WTC11 (cell line): ENCODE measurements around the gene HRH1. TPM values are rescaled to one million over a fixed set of nuclear protein-coding genes. Genes with fewer than 3 reads are reported as not detected.

ENCODE experiments used
- ATAC-seq: fragments of 200-7000 bp; cut with Tn5 transposase; 2 replicates; pipeline ENCODE4 v1.10.0; 2021; ENCODE audit warnings: mild to moderate bottlenecking, moderate library complexity
- CTCF ChIA-PET: fragments of 300-600 bp; sonication (Branson Sonifier 250); formaldehyde crosslinking; loops from one replicate; lab custom pipeline; 2021; ENCODE audit warnings: antibody characterized with exemption; lab: Charles Lee
- POLR2A ChIA-PET: fragments of 350-600 bp; sonication (Branson Sonifier 250); formaldehyde crosslinking; loops from one replicate; lab custom pipeline; 2021; ENCODE audit warnings: antibody characterized with exemption; lab: Charles Lee
- DNase-seq: peaks from one replicate; pipeline ENCODE4 v3.0.0; 2021; ENCODE audit warnings: low spot score
- H3K27ac Mint-ChIP-seq: 2 replicates; pipeline ENCODE4 v1.8.0; 2021; ENCODE audit warnings: mixed read lengths
- H3K27me3 Mint-ChIP-seq: 2 replicates; pipeline ENCODE4 v1.8.0; 2021; ENCODE audit warnings: low read depth, mild to moderate bottlenecking, moderate library complexity, mixed read lengths
- H3K36me3 Mint-ChIP-seq: 2 replicates; pipeline ENCODE4 v1.8.0; 2021; ENCODE audit warnings: mixed read lengths
- H3K4me1 Mint-ChIP-seq: 2 replicates; pipeline ENCODE4 v1.8.0; 2022; ENCODE audit warnings: mixed read lengths
- H3K4me3 Mint-ChIP-seq: 2 replicates; pipeline ENCODE4 v1.8.0; 2021; ENCODE audit warnings: mild to moderate bottlenecking, moderate library complexity, mixed read lengths
- H3K9me3 Mint-ChIP-seq: 2 replicates; pipeline ENCODE4 v1.8.0; 2021; ENCODE audit warnings: mixed read lengths
- CDX4 ChIP-seq: fragments of 250-450 bp; sonication (Bioruptor Pico); IDR thresholded peaks from 2 replicates; pipeline ENCODE4 v1.9.0; 2021; ENCODE audit warnings: moderate library complexity, mild to moderate bottlenecking, inconsistent platforms, borderline replicate concordance
- EMX1 ChIP-seq: fragments of 250-450 bp; sonication (Bioruptor Pico); IDR thresholded peaks from 2 replicates; pipeline ENCODE4 v1.8.0; 2021; ENCODE audit warnings: mild to moderate bottlenecking
- FOXJ3 ChIP-seq: sonication (generic); formaldehyde crosslinking; IDR thresholded peaks from 2 replicates; pipeline ENCODE4 v1.9.0; 2021; ENCODE audit warnings: missing genetic modification reagents, mild to moderate bottlenecking, borderline replicate concordance
- KAT7 ChIP-seq: sonication (generic); formaldehyde crosslinking; IDR thresholded peaks from 2 replicates; pipeline ENCODE4 v1.8.1; 2023; ENCODE audit warnings: missing genetic modification reagents, mild to moderate bottlenecking, borderline replicate concordance
- NR3C1 ChIP-seq: sonication (generic); formaldehyde crosslinking; conservative IDR thresholded peaks from 2 replicates; pipeline ENCODE4 v1.8.1; 2023; ENCODE audit warnings: low read depth, mild to moderate bottlenecking, missing genetic modification reagents
- PRRX2 ChIP-seq: fragments of 250-450 bp; sonication (Bioruptor Pico); IDR thresholded peaks from 2 replicates; pipeline ENCODE4 v1.8.0; 2021; ENCODE audit warnings: mild to moderate bottlenecking
- SMAD3 ChIP-seq: sonication (generic); formaldehyde crosslinking; IDR thresholded peaks from 2 replicates; pipeline ENCODE4 v1.8.0; 2022; ENCODE audit warnings: missing genetic modification reagents, mild to moderate bottlenecking, borderline replicate concordance
- ZBTB43 ChIP-seq: sonication (generic); formaldehyde crosslinking; IDR thresholded peaks from 2 replicates; pipeline ENCODE4 v1.8.1; 2023; ENCODE audit warnings: mild to moderate bottlenecking, missing genetic modification reagents
- ZMAT4 ChIP-seq: fragments of 250-450 bp; sonication (Bioruptor Pico); IDR thresholded peaks from 2 replicates; pipeline ENCODE4 v1.9.0; 2021; ENCODE audit warnings: mild to moderate bottlenecking
- ZNF138 ChIP-seq: sonication (generic); formaldehyde crosslinking; conservative IDR thresholded peaks from 2 replicates; pipeline ENCODE4 v1.8.1; 2022; ENCODE audit warnings: mild to moderate bottlenecking, moderate library complexity, missing genetic modification reagents
- ZNF532 ChIP-seq: fragments of 250-450 bp; sonication (Bioruptor Pico); IDR thresholded peaks from 2 replicates; pipeline ENCODE4 v1.9.0; 2021; ENCODE audit warnings: mild to moderate bottlenecking, borderline replicate concordance
- ZNF671 ChIP-seq: fragments of 250-450 bp; sonication (Bioruptor Pico); IDR thresholded peaks from 2 replicates; pipeline ENCODE4 v1.8.0; 2021; ENCODE audit warnings: mild to moderate bottlenecking
- total RNA-seq: library from RNA; stranded (reverse); gene quantifications from 3 replicates; pipeline ENCODE4 v1.2.3, GENCODE V29; 2021
- TF ChIP-seq, protein P1 (sequence below): sonication (generic); formaldehyde crosslinking; IDR thresholded peaks from 2 replicates; pipeline ENCODE4 v1.8.1; 2022; ENCODE audit warnings: low read depth, mild to moderate bottlenecking, moderate library complexity, missing genetic modification reagents, borderline replicate concordance
- TF ChIP-seq, protein P2 (sequence below): sonication (generic); formaldehyde crosslinking; IDR thresholded peaks from 2 replicates; pipeline ENCODE4 v1.8.0; 2022; ENCODE audit warnings: mild to moderate bottlenecking, missing genetic modification reagents
- TF ChIP-seq, protein P3 (sequence below): sonication (generic); formaldehyde crosslinking; IDR thresholded peaks from 2 replicates; pipeline ENCODE4 v1.8.1; 2023; ENCODE audit warnings: mild to moderate bottlenecking, moderate library complexity, missing genetic modification reagents
- TF ChIP-seq, protein P4 (sequence below): sonication (generic); formaldehyde crosslinking; IDR thresholded peaks from 2 replicates; pipeline ENCODE4 v1.8.1; 2022; ENCODE audit warnings: mild to moderate bottlenecking, moderate library complexity, missing genetic modification reagents

The HRH1 gene
- total RNA-seq, 1 experiment from 2014 or later = not detected

DNA sequence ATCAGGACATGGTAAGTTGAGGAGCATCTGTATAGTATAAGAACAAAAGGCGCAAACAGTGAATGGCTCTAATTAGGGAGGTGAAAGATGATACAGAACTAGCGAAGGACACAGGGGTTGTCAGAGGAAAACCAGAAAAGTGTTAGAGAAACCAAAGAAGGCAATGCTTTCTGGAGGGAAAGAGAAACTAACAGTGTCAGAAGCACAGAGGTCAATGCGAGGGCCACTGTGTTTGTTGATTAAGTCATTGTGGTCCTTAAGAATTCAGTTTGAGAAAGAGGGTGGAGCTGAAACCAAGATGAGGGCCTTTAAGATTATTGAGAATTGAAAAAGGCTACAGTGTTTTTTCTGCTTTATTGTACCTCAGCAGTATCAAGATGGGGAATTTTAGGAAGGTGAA lies 146.7 kb downstream of the HRH1 start:
- H3K27ac Mint-ChIP-seq = no peak overlapping the region
- H3K4me1 Mint-ChIP-seq = peaks cover 5% of the 10 kb centered on the region
- no peak for ATAC-seq
- TF ChIP-seq NR3C1 (CRISPR knock-in tag) = no peak
- TF ChIP-seq, protein P1, sequence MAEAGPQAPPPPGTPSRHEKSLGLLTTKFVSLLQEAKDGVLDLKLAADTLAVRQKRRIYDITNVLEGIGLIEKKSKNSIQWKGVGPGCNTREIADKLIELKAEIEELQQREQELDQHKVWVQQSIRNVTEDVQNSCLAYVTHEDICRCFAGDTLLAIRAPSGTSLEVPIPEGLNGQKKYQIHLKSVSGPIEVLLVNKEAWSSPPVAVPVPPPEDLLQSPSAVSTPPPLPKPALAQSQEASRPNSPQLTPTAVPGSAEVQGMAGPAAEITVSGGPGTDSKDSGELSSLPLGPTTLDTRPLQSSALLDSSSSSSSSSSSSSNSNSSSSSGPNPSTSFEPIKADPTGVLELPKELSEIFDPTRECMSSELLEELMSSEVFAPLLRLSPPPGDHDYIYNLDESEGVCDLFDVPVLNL = no peak
- no peak for TF ChIP-seq ZNF671 (CRISPR knock-in tag)
- TF ChIP-seq, protein P2, sequence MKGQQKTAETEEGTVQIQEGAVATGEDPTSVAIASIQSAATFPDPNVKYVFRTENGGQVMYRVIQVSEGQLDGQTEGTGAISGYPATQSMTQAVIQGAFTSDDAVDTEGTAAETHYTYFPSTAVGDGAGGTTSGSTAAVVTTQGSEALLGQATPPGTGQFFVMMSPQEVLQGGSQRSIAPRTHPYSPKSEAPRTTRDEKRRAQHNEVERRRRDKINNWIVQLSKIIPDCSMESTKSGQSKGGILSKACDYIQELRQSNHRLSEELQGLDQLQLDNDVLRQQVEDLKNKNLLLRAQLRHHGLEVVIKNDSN (CRISPR knock-in tag) = no peak
- TF ChIP-seq PRRX2 = no peak
- no peak for TF ChIP-seq ZNF138 (CRISPR knock-in tag)
- TF ChIP-seq CDX4 (CRISPR knock-in tag) = no peak
- no peak for TF ChIP-seq EMX1 (CRISPR knock-in tag)
- POLR2A ChIA-PET = no interaction called here
- no peak for DNase-seq
- H3K27me3 Mint-ChIP-seq = no peaks in the 10 kb centered on the region
- no peaks in the 10 kb centered on the region for H3K9me3 Mint-ChIP-seq
- peaks cover 19% of the 10 kb centered on the region for H3K36me3 Mint-ChIP-seq
- no peak overlapping the region for H3K4me3 Mint-ChIP-seq
- CTCF ChIA-PET = no interaction called here

DNA sequence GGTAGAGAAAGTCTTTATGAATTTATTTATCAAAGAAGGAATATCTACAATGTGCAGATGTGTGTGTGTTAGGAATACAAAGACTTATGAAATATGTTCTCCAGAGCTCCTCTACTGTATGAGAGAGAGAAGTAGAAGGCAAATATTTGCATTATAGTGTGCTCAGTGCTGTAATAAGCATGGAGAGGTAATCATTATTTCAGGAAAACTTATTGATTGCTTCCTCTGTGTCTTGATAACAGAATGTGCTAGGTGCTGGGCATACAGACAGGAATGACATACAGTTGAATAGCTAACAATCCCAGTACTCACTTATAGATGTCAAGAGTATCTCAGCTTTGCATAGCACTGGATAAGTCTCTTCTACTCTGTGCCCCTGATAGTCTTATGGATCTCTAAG lies 148.2 kb downstream of the HRH1 start:
- POLR2A ChIA-PET = no interaction called here
- DNase-seq = no peak
- H3K27ac Mint-ChIP-seq = no peak overlapping the region

DNA sequence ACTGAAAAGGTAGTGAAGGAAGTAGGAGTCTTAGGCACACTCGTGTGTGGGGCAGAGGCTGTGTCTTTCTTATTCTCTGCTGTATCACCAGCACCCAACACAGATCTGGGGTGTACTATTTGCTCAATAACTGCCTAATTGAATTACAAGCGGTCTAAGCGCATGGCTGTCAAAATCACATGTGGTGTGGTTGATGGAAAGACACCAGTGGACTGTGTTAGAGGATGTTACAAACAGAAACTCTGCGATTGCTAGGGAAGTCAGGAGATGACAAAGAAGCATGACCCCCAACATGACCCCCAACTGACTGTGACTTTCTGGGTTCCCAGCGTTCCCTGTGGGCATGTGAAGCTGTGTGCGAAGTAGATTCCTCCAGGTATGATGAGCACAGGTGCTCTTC lies 149.9 kb downstream of the HRH1 start:
- Mint-ChIP-seq H3K4me3 (no peak overlapping the region), H3K27ac (no peak overlapping the region), H3K36me3 (peaks cover 23% of the 10 kb centered on the region), H3K27me3 (no peaks in the 10 kb centered on the region), H3K9me3 (no peaks in the 10 kb centered on the region), H3K4me1 (peaks cover 5% of the 10 kb centered on the region)
- ChIA-PET CTCF (interaction anchor here (0.7 kb wide), 1 partner anchor 40 kb away, joined by 4 read pairs; no protein-coding TSS in a partner anchor), POLR2A (no interaction called here)
- ATAC-seq (no peak), DNase-seq (no peak)
- TF ChIP-seq, protein P3, sequence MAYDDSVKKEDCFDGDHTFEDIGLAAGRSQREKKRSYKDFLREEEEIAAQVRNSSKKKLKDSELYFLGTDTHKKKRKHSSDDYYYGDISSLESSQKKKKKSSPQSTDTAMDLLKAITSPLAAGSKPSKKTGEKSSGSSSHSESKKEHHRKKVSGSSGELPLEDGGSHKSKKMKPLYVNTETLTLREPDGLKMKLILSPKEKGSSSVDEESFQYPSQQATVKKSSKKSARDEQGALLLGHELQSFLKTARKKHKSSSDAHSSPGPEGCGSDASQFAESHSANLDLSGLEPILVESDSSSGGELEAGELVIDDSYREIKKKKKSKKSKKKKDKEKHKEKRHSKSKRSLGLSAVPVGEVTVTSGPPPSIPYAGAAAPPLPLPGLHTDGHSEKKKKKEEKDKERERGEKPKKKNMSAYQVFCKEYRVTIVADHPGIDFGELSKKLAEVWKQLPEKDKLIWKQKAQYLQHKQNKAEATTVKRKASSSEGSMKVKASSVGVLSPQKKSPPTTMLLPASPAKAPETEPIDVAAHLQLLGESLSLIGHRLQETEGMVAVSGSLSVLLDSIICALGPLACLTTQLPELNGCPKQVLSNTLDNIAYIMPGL (CRISPR knock-in tag) = no peak
- TF ChIP-seq FOXJ3 = no peak
- no peak for TF ChIP-seq ZBTB43
- TF ChIP-seq, protein P4, sequence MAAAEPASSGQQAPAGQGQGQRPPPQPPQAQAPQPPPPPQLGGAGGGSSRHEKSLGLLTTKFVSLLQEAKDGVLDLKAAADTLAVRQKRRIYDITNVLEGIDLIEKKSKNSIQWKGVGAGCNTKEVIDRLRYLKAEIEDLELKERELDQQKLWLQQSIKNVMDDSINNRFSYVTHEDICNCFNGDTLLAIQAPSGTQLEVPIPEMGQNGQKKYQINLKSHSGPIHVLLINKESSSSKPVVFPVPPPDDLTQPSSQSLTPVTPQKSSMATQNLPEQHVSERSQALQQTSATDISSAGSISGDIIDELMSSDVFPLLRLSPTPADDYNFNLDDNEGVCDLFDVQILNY (CRISPR knock-in tag) = no peak
- TF ChIP-seq ZNF138 (CRISPR knock-in tag) = no peak
- no peak for TF ChIP-seq KAT7 (CRISPR knock-in tag)
- TF ChIP-seq NR3C1 (CRISPR knock-in tag) = no peak
- no peak for TF ChIP-seq ZMAT4

More for the DNA sequence above, 148.2 kb downstream of the HRH1 start:
- Mint-ChIP-seq H3K27me3 (no peaks in the 10 kb centered on the region), H3K4me3 (no peak overlapping the region), H3K36me3 (peaks cover 19% of the 10 kb centered on the region), H3K4me1 (peaks cover 5% of the 10 kb centered on the region), H3K9me3 (no peaks in the 10 kb centered on the region)
- no peak for ATAC-seq
- TF ChIP-seq SMAD3 = no peak
- TF ChIP-seq ZNF532 (CRISPR knock-in tag) = no peak
- CTCF ChIA-PET = no interaction called here
